HG03442 (cell line): ENCODE data around the gene COL23A1.

Experiments used
- ATAC-seq: cut with Tn5 transposase; IDR thresholded peaks from one replicate; pipeline ENCODE4 v1.9.1; 2021; ENCODE audit warnings: mild to moderate bottlenecking, moderate library complexity; ENCODE audit not compliant: unreplicated experiment

The COL23A1 gene

DNA sequence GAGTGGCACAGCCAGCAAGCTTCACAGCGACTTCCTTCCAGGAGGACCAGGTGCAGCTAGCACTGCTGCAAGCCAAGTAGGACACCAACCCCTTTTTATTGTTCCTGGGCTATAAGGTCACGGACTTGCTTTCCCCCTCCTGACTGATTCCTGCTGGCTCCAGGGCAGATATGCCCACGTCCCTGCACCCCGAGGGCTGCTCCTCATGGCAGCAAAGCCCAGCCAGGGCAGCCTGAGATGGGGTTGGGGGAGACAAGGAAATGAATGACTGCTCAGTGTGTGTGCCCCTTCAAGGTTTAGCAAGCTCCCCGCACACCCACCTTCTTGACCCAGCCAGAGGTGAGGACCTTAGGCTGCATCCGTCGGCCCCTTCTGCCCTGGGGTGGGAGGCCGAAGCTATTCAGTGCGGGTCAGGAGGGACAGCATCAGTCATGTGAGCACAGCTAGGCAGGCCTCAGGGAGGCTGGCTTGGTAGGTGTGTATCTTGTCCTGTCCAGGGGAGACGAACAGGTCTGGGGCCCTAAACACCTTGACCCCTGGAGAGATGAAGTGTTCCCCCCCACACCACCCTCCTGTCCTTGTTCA, 221.4 kb downstream of the COL23A1 start:
- ATAC-seq, result no peak

DNA sequence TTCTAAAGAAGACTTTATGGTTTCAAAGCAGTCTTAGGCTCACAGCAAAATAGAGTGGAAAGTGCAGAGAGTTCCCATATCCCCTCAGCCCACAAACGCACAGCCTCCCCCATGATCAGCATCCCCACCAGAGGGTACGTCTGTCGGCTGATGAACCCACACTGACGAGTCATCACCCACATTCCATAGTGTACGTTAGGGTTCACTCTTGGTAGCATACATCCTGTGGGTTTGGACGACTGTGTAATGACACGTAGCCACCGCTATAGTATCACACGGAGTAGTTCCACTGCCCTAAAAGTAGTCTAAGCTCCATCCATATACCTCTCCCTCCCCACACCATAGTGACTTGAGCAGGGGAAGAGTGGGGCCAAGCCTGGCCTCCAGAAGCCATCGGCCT, 221.9 kb downstream of the COL23A1 start:
- ATAC-seq, result no peak

DNA sequence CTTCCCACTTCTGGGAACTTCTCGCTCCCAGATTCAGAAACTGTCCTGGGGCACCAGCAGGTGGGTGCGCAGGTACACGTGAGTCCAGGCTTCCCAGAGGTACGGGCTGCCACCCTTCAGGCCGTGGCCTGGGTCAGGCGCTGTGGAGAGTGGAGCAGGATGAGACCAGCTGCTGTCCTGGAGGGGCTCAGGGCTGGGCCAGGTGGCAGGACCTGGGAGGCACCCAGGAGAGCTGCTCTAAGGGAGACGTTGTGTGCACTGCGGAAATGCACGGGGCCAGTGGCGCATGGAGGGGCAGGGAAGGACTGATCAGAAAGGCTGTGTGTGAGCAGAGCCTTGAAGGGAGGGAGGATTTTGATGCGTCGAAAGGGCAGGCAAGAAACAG, 222.5 kb downstream of the COL23A1 start:
- no peak for ATAC-seq

DNA sequence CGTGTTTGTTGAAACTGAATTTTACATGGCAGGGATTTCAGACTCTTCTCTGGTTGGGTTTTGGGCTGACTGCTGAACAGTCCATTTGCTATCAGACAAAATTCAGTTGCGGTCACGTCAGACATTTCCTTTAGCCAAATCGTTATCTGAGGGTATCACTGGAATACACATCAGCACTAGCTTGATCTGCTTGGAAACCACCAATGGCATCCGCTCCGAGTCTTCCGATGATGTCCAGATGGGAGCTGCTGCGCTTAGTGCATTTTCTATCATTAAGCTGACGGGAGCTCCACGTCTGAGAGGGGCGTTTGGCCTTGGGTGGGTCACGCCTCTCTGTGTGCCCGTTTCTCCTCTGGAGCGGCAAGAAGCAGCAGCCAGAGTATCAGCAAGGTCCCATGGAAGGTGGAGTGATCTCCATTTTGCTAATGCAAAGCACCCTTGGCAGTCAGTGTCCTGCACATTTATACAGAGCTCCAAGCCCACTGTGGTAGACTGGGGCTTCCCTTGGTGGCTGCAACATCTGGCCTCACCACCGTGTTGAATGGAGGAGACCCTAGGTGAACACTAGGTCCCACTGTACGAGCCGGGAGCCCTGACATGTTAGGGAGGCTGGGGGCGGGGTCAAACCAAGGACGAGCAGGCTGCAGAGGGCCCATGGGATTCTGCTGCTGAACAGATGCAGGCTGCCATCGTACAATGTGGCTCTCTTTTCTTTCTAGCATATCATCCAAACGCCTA, 223.0 kb downstream of the COL23A1 start:
- no peak for ATAC-seq

DNA sequence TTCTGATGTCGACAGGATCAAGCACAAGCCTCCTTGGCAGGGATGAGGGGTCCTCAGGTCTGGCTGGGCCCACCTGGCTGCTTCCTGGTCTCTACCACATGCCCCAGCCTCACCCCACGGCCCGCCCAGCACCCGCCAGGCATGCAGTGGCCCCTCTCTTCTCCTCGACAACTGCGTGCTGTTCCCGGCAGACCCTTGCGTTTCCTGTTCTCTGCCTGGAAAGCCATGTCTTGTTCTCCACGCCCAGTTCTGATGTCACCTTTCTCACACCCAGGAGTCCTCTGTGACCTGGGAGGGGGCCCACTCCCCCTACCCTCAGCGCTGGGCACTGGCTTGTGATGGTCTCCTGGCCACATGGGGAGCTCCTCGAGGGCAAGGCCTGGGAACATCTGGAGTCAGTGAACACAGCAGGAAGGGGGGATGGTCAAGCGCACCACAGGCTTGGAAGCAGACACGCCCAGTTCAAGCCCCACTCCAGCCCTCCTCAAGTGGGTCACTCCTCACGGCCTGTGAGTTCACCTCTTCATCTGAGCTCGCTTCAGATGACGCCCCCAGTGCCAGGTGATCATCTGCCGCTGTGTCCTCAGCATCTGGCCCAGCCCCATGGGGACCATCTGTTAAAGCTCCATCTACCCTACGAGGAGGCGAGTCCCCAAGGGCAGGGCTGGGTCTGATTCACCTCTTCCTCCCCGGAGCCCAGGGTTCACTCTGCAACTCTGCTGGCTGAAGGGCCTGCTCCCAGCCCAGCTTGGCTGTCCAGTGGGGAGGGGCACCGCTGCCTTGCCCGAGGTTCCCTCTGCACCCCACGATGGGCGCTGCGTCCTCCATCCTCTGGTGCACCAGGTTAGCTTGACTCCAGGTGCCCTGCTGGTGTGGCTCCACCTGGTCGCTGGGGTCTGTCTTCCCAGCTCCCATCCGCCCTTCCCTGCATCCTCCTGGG, 224.4 kb downstream of the COL23A1 start:
- no peak for ATAC-seq

DNA sequence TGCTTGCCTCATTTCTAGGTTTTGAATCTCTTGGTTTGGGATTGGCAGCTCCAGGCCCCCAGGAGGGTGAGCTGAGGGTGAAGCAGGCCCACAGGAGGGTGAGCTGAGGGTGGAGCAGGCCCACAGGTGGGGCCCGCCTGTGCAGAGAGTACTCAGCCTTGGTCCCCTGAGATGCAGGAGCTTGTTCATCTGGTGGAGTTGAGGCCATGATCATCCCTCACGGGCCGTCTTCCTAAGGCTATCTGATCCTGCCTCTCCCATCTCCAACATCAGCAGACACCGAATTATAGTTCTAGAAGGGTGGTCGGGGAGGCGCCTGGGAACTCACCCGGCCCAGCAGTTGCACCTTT, 225.9 kb downstream of the COL23A1 start:
- no peak for ATAC-seq

DNA sequence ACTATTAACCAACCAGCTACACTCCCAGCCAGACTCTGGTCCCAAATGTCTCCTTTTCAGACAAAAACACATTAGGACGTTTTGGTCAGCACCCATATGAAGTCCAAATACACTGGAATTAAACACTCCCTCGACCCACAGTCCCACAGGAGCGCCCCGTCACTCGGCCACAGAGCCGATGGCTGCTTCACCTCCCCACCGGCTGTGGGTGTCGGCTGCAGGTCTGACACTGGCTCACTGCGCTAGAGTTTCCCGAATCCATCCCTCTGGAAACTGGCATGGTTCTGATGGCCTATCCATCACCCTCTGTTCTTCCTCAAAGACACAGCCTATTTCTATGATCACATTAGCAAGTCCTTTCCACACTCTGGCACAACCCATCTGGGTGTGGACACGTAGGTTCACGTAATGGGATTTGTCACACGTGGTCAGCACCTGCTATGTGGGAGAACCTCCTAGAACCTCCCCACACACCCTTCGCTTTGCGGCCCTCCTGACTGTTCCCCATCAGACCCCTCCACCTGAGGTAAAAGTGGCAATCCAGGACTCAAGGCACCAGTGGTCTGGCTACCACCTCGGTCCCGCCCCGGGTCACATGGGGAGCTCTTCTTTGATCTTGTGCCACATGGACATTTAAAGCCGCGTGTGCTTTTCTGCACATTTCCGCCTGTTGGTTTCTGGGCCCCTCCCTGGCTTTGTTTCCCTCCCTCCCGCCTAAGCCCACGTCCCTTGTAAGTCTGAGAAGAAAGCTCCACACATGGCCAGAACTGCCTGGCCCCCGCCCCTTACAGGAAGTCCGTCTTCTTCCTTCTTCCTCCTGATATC, 226.5 kb downstream of the COL23A1 start:
- no peak for ATAC-seq

DNA sequence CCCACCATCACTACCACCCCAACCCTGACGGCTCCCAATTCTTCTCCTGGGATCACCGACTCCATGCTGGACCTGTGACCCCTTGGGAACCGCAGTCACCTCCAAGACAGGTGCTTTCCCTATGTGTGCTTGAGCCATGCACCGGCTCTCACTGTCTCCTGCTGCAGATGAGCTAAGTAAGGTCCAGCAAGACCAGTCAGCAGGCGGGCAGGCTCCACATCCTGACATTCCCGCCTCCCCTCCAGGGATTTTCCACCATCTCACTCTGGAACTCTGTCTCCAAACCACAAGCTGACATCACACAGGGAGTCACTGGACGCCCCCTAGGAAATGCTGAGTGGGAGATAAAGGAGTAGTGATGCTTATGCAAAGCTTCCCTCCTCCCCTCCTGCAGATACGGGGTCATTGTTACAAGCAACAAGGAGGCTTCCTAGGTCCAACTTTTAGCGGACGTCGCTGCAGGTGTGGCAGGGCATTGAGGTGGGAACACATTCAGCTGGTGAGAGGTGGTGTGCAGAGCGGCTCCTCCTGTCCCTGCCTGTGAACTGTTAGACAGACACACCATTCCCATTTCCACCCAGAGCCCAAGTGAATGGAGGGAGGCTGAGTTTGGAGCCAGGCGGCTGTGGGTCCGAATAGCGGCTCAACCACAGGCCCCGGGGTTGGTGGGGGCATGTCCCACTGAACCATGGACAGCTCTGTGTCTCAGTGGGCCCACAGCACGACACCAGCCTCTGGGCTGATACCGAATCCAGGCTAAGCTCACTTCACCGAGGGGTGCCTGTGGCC, 228.3 kb downstream of the COL23A1 start:
- no peak for ATAC-seq

DNA sequence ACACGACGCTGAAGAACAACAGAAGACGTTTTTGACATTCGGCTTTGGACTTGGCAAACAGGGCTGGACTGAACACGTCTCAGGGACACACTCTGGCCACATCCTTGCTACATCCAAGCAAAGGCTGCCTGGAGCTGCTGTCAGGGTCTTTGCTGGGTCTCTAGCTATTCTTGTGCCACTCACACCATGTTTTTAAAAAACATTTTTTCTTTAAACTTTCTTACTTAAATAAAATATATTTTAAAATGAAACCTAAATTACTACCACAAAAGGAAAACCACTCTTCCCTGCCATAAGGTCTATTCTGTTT, 229.3 kb downstream of the COL23A1 start:
- ATAC-seq, result no peak

DNA sequence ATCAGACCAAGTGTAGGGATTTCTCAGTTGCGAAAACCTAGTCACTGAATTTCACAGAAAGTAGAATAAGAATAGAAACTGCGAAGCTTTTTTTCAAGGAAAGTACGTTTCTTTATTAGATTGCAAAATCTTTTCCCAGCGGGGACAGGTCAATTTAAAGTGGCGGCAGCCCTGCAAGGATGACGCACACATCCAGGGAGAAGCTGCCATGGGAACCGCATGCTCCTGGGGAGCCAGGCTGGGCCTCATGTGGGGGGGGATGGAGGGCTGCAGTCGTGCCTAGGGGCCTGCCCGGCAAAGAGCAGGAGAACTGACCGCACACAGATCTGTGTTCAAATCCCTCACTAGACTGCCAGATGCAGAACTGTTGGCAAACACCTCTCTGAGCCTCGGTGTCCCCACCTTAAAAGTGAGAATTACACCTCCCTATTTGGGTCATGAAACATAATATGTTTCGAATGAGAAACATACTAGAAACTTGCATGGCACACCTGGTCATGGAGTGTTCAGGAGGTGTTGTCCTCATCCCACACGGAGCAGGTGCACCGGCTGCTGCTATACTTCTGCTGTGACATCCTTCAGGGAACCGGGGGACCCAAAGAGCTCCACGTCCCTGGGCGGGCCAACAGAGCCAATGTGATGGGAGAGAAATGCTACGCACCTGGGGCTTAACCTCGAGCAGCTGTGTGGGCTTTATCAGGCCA, 229.8 kb downstream of the COL23A1 start:
- no peak for ATAC-seq

DNA sequence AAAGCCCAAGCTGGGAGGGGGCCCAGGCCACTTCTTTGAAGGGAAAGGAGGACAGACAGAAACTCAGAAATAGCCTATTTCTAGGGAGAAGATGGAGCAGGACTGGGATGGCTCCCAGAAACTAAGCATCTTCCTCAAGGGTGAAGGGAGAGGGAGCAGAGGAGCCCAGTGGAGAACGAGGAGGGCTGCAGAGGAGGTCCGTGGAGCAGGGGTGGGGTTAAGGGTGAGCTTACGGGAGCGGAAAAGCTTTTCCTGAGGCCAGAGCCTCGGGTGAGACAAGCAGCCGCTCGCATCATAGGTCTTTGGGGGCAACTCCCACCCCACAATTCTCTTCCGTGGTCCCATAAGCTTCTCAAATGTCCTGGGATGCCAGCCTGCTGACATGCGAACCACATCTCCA, 230.5 kb downstream of the COL23A1 start:
- no peak for ATAC-seq

DNA sequence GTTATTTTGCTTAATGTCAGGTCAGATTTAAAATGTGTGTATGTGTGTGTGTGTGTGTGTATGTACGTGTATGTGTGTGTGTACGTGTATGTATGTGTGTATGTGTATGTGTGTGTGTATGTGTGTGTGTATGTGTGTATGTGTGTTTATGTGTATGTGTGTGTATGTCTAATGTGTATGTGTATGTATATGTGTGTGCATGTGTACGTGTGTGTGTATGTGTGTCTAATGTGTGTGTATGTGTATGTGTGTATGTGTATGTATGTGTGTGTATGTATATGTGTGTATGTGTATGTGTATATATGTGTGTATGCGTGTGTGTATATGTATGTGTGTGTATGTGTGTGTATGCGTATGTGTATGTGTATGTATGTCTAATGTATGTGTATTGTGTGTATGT, 232.5 kb downstream of the COL23A1 start:
- no peak for ATAC-seq

DNA sequence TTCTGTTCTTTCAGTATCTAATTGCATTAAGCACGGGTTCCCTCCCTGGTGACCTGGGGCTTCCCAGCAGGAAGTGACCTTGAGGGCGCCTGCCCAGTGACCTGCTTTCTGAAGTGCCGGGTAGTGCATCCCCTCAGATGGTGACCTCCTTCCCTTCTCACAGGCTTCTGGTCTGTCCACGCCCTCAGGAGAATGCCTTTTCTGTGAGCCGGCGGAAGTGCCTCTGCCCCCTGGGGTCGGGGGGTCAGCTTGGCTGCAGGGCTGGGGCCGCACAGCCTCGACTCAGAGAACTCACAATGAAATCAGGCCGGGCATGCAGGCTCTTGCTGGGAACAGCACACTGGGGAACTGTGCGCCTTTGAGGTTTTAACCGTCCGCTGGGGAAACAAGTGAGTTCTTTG, 233.1 kb downstream of the COL23A1 start:
- ATAC-seq, result no peak

DNA sequence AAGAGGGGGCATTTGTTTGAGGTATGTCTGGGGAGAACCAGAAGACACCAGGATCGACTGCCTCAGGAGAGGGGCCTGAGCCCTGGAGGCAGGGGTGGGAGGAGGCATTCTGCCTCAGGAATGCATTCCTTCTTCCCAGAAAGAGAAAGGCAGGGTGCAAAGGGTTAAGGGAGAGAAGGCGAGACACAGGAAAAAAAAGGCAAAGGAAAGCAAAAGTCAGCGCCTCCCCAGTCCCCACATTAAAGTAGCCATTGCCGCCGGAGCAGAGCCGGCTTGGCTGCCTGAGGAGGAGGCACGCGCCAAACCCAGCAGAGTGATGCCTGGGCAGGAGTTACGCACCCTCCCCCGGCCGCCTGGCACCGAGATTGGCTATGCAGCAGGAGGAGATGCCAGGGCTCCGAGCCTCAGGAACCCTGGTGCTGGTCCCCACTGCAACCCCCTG, 233.7 kb downstream of the COL23A1 start:
- no peak for ATAC-seq

DNA sequence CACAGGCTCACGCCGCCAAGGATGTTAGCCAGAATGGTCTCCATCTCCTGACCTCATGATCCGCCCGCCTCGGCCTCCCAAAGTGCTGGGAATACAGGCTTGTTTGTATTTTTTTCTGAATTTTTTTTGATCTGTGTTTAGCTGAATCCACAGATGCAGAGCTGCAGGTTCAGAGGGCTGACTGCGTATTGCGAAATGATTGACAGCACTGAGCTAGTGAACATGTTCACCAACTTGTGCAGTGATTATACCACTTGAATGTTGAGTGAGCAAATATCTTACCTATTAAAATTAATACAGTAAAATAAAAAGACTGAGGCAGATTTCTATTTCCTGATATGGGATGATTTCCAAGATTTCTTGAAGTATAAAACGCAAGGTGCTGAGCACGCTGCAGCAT, 234.5 kb downstream of the COL23A1 start:
- no peak for ATAC-seq

DNA sequence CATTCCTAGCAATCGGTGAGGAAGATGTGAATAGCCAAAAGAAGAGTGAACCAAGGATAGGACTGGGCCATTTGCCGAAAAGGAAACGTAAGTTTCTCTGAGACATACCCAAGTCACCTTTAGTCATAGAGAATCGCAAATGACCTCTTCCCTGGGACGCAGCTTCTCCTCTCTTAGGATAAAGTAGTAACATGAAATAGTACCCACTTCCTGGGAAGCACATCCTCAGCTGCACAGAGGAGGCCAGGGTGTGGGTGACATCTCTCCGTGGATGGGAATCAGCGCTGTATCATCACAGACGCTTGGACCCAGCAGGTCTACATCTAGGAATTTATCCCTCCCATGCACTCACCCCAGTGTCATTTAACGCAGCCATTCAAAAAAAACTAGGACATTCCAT, 236.7 kb downstream of the COL23A1 start:
- ATAC-seq, result no peak

DNA sequence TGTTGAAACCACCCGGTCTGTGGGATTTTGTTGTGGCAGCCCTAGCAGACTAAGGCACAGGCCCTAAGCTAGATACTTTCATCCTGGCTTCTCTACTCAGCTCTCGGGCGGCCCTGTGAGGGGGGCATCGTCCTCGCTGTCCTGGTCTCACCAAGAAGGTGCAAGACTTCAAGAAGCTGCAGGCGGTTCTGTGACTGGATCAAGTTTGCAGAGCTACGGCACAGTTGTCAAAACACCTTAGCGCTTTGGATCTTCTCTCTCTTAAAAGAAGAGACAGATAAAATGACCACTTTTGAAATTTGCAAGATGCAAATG, 238.2 kb downstream of the COL23A1 start:
- ATAC-seq, result no peak

DNA sequence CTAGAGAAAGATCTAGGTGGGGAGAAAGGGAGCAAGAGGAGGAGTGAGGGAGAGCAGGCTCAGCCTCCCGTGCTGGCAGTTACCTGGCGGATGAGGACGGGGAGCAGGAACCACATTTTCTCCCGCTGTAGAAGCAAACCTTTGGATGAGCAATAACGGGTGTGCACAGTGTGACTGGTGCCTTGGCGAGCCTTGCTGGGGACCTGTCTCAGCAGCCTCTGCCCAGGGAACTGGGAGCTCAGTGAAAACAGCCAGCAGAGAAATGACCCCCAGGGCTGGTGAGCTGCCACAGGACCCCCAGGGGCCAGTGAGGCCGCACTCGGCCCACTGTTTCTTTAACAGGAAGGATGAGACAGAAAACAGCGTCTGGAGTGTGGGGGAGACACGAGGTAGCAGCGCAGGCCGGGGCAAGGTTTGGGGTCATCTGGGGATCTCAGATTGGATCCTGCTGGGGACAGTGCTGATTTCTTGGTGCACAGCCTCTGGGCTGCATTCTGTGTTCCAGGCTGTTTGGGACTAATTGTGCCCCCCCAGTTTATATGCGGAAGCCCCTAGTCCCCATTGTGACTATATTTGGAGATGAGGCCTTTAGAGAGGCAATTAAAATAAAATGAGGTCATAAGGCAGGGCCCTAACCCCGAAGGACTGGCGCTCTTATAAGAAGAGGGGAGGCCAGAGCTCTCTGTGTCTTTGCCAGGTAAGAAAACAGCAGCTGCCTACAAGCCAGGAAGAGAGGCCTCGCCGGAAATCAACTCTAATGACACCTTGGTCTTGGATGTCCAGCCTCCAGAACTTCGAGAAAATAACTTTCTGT, 238.8 kb downstream of the COL23A1 start:
- no peak for ATAC-seq
